Caco-2 (cell line): ENCODE data around the gene TEX9. TPM values are rescaled to one million over a fixed set of nuclear protein-coding genes. Genes with fewer than 3 reads are reported as not detected.

Experiments used
- BruUV-seq: library from RNA; stranded (reverse); fragments of 400-500 nt; replicated peaks from 2 replicates; lab custom pipeline; 2021; lab: Mats Ljungman, UMichigan
- CTCF ChIA-PET: fragments of 300-600 bp; sonication (Branson Sonifier 250); formaldehyde crosslinking; loops from one replicate; lab custom pipeline; 2022; ENCODE audit warnings: antibody characterized with exemption; lab: Charles Lee
- POLR2A ChIA-PET: fragments of 300-600 bp; sonication (Branson Sonifier 250); formaldehyde crosslinking; loops from one replicate; lab custom pipeline; 2022; ENCODE audit warnings: antibody characterized with exemption; lab: Charles Lee
- DNase-seq, 2 experiments: peaks; one replicate each; pipeline versions ENCODE4 v3.0.0 to v3.0.0-alpha.2; 2020 to 2022
- H3K27me3 ChIP-seq: replicated peaks from 2 replicates; pipeline ENCODE4 v1.6.0; 2011; ENCODE audit warnings: low read length; ENCODE audit not compliant: control insufficient read depth, insufficient read depth
- H3K36me3 ChIP-seq: 2 replicates; pipeline ENCODE4 v1.5.1; 2011; ENCODE audit warnings: low read length; ENCODE audit not compliant: control insufficient read depth, insufficient read depth
- H3K4me1 ChIP-seq: fragments of 250-450 bp; sonication (Bioruptor Pico); 2 replicates; pipeline ENCODE4 v1.5.1; 2020; ENCODE audit warnings: mild to moderate bottlenecking
- H3K4me3 ChIP-seq: 2 replicates; pipeline ENCODE4 v1.5.1; 2011; ENCODE audit warnings: low read depth, mild to moderate bottlenecking, control low read depth, low read length
- H3K9me3 ChIP-seq: fragments of 250-450 bp; sonication (Bioruptor Pico); 2 replicates; pipeline ENCODE4 v1.5.1; 2020; ENCODE audit warnings: mild to moderate bottlenecking, moderate library complexity
- H3K27ac Mint-ChIP-seq: one replicate; pipeline ENCODE4 v1.8.0; 2022; ENCODE audit warnings: mixed read lengths; ENCODE audit not compliant: unreplicated experiment
- H3K27me3 Mint-ChIP-seq: one replicate; pipeline ENCODE4 v1.8.0; 2022; ENCODE audit warnings: mixed read lengths; ENCODE audit not compliant: insufficient read depth, unreplicated experiment
- H3K36me3 Mint-ChIP-seq: one replicate; pipeline ENCODE4 v1.8.0; 2022; ENCODE audit warnings: mild to moderate bottlenecking, mixed read lengths; ENCODE audit not compliant: insufficient read depth, unreplicated experiment
- H3K4me1 Mint-ChIP-seq: one replicate; pipeline ENCODE4 v1.8.0; 2022; ENCODE audit warnings: low read depth, mixed read lengths; ENCODE audit not compliant: unreplicated experiment
- H3K4me3 Mint-ChIP-seq: one replicate; pipeline ENCODE4 v1.8.0; 2022; ENCODE audit warnings: mild to moderate bottlenecking, moderate library complexity, mixed read lengths; ENCODE audit not compliant: unreplicated experiment
- H3K9me3 Mint-ChIP-seq: one replicate; pipeline ENCODE4 v1.8.0; 2022; ENCODE audit warnings: mixed read lengths; ENCODE audit not compliant: unreplicated experiment
- intact Hi-C: fragments of 100-400 bp; cut with micrococcal nuclease; formaldehyde crosslinking; loops from one replicate; pipeline ENCODE4 v1.10.0; 2022; ENCODE audit not compliant: unreplicated experiment
- total RNA-seq: library from RNA; stranded (reverse); gene quantifications from 2 replicates; pipeline ENCODE4 v1.2.3, GENCODE V29; 2022
- TF ChIP-seq, protein P1 (sequence below), 2 experiments: fragments of 200-600 bp in 1 of 2; IDR thresholded peaks; 1 replicate in 1 of 2; 2 replicates in 1 of 2; pipeline versions ENCODE4 v1.5.1 to v1.8.0; 2011 to 2022; ENCODE audit warnings: antibody characterized with exemption in 1 of 2, control low read depth in 1 of 2, inconsistent platforms in 1 of 2, low read depth in 1 of 2, low read length in 1 of 2, mild to moderate bottlenecking in 1 of 2, moderate library complexity in 1 of 2; ENCODE audit not compliant: insufficient read depth in 1 of 2, severe bottlenecking in 1 of 2, unreplicated experiment in 1 of 2

Gene TEX9
- total RNA-seq, 1 experiment from 2014 or later: 1.9 TPM

DNA sequence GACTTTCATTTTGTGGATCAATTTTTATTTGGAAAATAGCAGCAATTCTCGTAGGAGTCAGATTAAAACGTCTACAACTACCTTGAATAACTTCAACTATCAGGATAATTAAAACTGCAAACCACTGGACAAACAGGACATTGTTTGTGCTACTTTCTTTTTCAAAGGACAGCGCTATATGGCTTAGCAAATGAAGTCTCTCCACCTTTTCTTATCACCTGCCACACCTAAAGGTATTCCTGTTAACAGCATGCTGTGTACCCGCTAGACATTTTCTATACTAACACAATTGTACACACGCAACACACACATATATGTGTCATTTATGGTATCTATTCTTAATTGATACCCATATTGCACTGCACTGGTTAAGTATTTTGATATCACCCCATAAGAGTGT is 80.5 kb downstream of the TEX9 start:
- TF ChIP-seq, protein P1, sequence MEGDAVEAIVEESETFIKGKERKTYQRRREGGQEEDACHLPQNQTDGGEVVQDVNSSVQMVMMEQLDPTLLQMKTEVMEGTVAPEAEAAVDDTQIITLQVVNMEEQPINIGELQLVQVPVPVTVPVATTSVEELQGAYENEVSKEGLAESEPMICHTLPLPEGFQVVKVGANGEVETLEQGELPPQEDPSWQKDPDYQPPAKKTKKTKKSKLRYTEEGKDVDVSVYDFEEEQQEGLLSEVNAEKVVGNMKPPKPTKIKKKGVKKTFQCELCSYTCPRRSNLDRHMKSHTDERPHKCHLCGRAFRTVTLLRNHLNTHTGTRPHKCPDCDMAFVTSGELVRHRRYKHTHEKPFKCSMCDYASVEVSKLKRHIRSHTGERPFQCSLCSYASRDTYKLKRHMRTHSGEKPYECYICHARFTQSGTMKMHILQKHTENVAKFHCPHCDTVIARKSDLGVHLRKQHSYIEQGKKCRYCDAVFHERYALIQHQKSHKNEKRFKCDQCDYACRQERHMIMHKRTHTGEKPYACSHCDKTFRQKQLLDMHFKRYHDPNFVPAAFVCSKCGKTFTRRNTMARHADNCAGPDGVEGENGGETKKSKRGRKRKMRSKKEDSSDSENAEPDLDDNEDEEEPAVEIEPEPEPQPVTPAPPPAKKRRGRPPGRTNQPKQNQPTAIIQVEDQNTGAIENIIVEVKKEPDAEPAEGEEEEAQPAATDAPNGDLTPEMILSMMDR (IDR thresholded peaks at IDR 0.05; ENCODE audit: insufficient read depth in 1 of 2, low read depth in 1 of 2, low read length in 1 of 2, severe bottlenecking in 1 of 2, unreplicated experiment in 1 of 2): no peak
- ChIA-PET CTCF (no interaction called here), POLR2A (no interaction called here)
- H3K4me1 Mint-ChIP-seq: peaks cover 6% of the 10 kb centered on the region
- H3K27me3 Mint-ChIP-seq: no peaks in the 10 kb centered on the region
- H3K9me3 Mint-ChIP-seq: no peaks in the 10 kb centered on the region
- intact Hi-C loops: no loop called here
- no peak for DNase-seq
- no peak overlapping the region for H3K4me3 ChIP-seq
- H3K4me3 Mint-ChIP-seq: no peak overlapping the region
- no TSS peak for BruUV-seq
- H3K36me3 ChIP-seq: no peaks in the 10 kb centered on the region
- no peaks in the 10 kb centered on the region for H3K27me3 ChIP-seq
- H3K9me3 ChIP-seq: no peaks in the 10 kb centered on the region
- no peak overlapping the region for H3K27ac Mint-ChIP-seq
- H3K4me1 ChIP-seq: 0 out of 2 replicates have a peak, but pooled peaks cover 6% of the 10 kb centered on the region
- no peaks in the 10 kb centered on the region for H3K36me3 Mint-ChIP-seq

DNA sequence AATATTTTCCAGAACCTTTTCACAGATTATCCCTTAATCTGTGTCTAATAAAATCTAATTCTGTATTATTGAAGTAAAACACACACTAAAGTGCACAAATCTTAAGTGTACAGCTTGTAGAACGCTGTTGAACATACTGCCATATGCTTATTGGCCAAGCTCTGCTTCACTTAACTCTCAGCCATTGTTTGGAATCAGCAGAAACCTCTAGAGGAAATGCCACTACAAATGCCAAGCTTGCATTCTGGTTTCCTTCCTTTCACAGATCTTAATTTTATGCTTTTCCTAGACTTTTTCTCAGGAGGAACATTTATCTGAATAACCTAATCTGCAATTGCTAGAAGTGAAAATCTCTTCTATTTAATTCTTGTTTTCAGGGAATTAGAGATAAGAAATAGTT is 89.6 kb downstream of the TEX9 start:
- no peaks in the 10 kb centered on the region for H3K36me3 ChIP-seq
- Mint-ChIP-seq H3K4me1 (no peaks in the 10 kb centered on the region), H3K27me3 (no peaks in the 10 kb centered on the region), H3K9me3 (no peaks in the 10 kb centered on the region), H3K36me3 (no peaks in the 10 kb centered on the region), H3K4me3 (no peak overlapping the region), H3K27ac (no peak overlapping the region)
- no peaks in the 10 kb centered on the region for H3K9me3 ChIP-seq
- no peaks in the 10 kb centered on the region for H3K27me3 ChIP-seq
- POLR2A ChIA-PET: no interaction called here
- CTCF ChIA-PET: no interaction called here
- no peak for DNase-seq
- TF ChIP-seq, protein P1 (IDR thresholded peaks at IDR 0.05; ENCODE audit: insufficient read depth in 1 of 2, low read depth in 1 of 2, low read length in 1 of 2, severe bottlenecking in 1 of 2, unreplicated experiment in 1 of 2): no peak
- no TSS peak for BruUV-seq
- H3K4me1 ChIP-seq: no peaks in the 10 kb centered on the region
- no peak overlapping the region for H3K4me3 ChIP-seq
- intact Hi-C loops: no loop called here

DNA sequence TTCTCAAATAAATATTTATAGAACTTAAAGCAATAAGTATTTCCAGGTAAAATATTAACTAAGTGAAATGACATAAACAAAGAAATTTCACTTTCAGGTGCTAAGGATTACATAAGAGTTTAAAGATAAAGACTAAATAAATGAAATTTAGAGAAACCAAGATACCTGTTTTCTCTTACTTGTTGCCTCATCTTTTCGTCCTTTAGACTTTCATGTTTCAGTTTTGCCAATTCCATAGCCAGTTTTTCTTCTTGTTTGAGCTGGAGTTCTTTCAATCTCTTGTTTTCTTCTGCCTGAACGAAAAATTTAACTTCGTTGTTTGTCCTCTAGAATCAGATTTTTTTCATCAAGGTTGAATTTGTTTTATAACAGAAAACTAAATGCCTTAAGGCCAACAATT is 91.0 kb downstream of the TEX9 start:
- H3K36me3 Mint-ChIP-seq: no peaks in the 10 kb centered on the region
- CTCF ChIA-PET: no interaction called here

More for the DNA sequence above, 91.0 kb downstream of the TEX9 start:
- BruUV-seq: no TSS peak
- TF ChIP-seq, protein P1 (IDR thresholded peaks at IDR 0.05; ENCODE audit: insufficient read depth in 1 of 2, low read depth in 1 of 2, low read length in 1 of 2, severe bottlenecking in 1 of 2, unreplicated experiment in 1 of 2): no peak
- no peaks in the 10 kb centered on the region for H3K4me1 ChIP-seq
- no peaks in the 10 kb centered on the region for H3K27me3 Mint-ChIP-seq
- H3K4me3 ChIP-seq: no peak overlapping the region
- H3K4me1 Mint-ChIP-seq: no peaks in the 10 kb centered on the region
- H3K36me3 ChIP-seq: no peaks in the 10 kb centered on the region
- H3K9me3 ChIP-seq: no peaks in the 10 kb centered on the region
- no peak for DNase-seq
- POLR2A ChIA-PET: no interaction called here
- no peaks in the 10 kb centered on the region for H3K27me3 ChIP-seq
- intact Hi-C loops: no loop called here
- no peak overlapping the region for H3K27ac Mint-ChIP-seq
- H3K4me3 Mint-ChIP-seq: no peak overlapping the region
- no peaks in the 10 kb centered on the region for H3K9me3 Mint-ChIP-seq
